ENCODE results near the gene BAHCC1. TPM values are rescaled to one million over a fixed set of nuclear protein-coding genes. Genes with fewer than 3 reads are reported as not detected.
"Not testable (repeated sequence)": the region's sequence is repeated elsewhere in the genome, so short reads cannot be mapped to it uniquely, and the experiment has no call there.

The BAHCC1 gene
- total RNA-seq, 2 experiments from 2014 or later = 0.05 TPM; not detected in 1

DNA sequence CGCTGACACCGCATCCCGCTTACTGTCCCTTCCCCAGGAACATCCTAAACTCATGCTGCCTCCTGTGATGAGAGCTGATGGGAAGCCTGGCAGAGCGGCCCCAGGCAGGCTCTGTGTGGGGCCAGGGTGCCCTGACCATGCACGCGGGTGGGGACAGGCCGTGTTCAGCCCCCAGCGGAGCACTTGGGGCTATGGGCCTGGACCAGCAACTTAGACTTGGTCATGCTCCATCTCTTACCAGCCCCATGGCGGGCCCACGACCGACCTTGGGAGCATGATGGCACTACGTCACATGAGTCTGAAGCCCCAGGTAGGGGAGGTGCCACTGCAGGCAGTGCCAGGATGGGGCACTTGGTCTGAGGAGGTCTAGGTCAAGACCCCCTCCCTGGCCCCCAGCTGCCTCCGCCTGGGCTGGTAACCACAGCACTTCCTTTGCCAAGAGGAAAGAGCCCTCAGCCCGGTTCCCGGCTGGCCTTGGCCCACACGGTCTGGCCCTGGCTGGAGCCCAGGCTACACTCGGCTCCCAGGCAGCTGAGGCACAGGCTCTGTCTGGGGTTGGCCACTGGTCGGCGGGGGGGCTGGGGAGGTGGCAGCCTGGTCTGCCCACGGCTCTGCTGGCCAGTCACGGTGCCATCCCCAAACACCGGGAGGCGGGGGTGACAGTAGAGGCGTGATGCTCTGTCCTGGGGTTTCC, 25.7 kb downstream of the BAHCC1 start:
- no peaks in the 10 kb centered on the region for H3K9me3 Mint-ChIP-seq (ENCODE audit: low read depth)
- POLR2A ChIA-PET = no interaction called here
- no peaks in the 10 kb centered on the region for H3K4me1 Mint-ChIP-seq
- H3K27me3 Mint-ChIP-seq = no peaks in the 10 kb centered on the region
- CTCF ChIA-PET = no interaction called here
- no peak overlapping the region for H3K4me3 Mint-ChIP-seq
- H3K27ac Mint-ChIP-seq = no peak overlapping the region
- ATAC-seq (no peak), DNase-seq (no peak)
- no peaks in the 10 kb centered on the region for H3K36me3 Mint-ChIP-seq (ENCODE audit: low read depth)
- intact Hi-C loops (cut with DNase I, micrococcal nuclease) = no loop called here

DNA sequence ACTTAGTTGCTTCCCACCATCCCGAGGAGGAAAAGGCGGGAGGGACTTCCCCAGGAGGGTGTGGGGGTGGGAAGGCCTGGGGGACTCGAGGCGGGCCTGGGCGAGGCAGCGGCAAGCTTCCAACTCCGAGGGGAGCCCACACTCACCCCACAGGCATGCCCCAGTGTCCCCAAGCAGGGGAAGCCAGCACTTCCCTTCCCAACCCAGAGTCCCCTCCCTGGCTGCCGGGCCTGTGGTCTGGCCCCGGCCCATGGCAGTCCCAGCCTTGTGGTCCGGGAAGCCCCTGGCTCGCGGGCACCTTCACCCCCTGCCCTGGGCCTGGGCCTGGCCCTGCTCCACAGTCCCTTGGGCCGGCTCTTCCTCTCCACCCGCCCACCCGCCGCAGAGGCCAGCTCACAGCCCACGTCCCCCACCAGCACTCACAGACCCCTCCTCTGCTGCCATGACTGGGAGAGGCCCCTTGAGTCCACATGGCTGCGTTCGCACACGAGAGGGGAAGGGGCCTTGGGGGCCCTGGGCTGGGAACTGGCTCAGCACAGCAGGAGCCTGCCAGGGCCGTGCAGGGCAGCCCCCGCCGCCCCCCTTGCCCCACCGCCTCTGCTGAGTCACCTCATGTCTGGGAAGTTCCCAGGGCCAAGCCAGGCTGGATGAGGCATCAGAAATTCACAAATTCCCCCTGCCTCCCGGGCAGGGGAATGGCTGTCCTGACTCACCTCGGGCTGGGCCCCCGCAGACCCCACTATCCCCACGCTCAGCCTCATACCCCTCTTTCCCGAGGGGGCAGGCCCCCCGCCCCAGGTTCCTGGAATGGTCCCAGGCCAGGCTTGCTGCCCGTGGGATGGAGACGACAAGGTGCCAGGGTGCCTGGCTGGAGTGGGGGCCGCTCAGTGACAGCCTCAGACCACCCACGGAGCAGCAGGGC, 27.8 kb downstream of the BAHCC1 start:
- intact Hi-C loops (cut with DNase I, micrococcal nuclease) = no loop called here
- no peak for ATAC-seq
- H3K4me1 Mint-ChIP-seq = peaks cover 6% of the 10 kb centered on the region
- H3K27ac Mint-ChIP-seq = no peak overlapping the region
- no peaks in the 10 kb centered on the region for H3K9me3 Mint-ChIP-seq (ENCODE audit: low read depth)
- no peak overlapping the region for H3K4me3 Mint-ChIP-seq
- H3K36me3 Mint-ChIP-seq (ENCODE audit: low read depth) = no peaks in the 10 kb centered on the region
- no peak for DNase-seq
- peaks cover 4% of the 10 kb centered on the region for H3K27me3 Mint-ChIP-seq
- POLR2A ChIA-PET = no interaction called here
- CTCF ChIA-PET = interaction anchor here (1.0 kb wide), 1 partner anchor 20 kb away, joined by 3 read pairs; no protein-coding TSS in a partner anchor

DNA sequence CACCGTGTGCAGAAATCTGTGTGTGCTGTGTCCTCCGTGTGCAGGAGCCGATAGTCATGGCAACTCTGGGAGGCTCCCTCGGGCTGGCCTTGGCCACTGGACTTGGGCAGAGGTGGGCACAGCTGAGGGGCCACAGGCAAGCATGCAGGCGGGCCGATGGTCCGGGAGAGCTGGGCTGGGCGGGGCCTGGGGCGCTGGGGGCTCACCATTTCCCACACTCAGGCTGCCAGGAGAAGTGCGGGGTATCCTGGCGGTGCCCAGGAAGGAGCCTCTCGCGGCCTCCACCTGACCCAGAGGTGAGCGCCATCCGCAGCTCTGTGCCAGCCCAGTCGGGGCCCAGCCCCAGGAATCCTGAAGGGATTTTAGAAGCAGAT, 28.4 kb downstream of the BAHCC1 start:
- no peak for ATAC-seq
- H3K4me3 Mint-ChIP-seq = no peak overlapping the region
- H3K27ac Mint-ChIP-seq = no peak overlapping the region
- intact Hi-C loops (cut with DNase I, micrococcal nuclease) = no loop called here
- peaks cover 6% of the 10 kb centered on the region for H3K4me1 Mint-ChIP-seq
- no peak for DNase-seq
- peaks cover 8% of the 10 kb centered on the region for H3K27me3 Mint-ChIP-seq
- ChIA-PET POLR2A (no interaction called here), CTCF (no interaction called here)
- no peaks in the 10 kb centered on the region for H3K9me3 Mint-ChIP-seq (ENCODE audit: low read depth)
- no peaks in the 10 kb centered on the region for H3K36me3 Mint-ChIP-seq (ENCODE audit: low read depth)

DNA sequence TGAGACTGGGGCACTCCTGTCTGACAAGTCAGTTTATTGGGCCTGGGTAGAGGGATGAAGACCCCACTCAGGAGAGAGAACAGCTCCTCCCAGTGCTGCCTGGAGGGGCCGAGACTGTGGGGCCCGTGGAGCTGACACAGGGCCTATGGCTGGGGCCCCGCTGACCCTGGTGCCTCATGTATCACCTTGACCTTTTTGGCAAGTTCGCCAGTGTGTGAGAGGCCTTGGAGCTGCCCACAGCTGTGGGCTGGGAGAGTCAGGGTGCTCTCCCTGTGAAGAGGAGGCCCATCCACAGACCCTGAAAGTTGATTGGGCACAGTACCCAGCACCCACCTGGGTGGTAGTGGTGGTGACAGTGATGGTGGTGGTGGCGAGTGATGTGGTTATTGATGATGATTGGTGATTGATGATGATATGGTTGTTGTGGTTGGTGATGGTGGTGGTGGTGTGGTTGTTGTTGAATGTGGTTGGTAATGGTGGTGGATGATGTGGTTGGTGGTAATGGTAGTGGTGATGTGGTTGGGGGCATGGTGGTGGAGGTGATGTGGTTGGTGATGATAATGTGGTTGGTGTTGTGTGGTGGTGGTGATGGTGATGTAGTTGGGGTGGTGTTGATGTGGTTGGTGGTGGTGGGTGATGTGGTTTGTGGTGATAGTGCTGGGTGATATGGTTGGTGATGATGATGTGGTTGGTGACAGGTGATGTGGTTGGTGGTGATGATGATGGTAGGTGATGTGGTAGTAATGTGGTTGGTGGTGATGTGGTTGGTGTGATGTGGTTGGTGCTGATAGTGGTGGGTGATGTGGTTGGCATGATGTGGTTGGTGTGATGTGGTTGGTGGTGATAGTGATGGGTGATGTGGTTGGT, 29.1 kb downstream of the BAHCC1 start:
- peaks cover 10% of the 10 kb centered on the region for H3K27me3 Mint-ChIP-seq
- no peak for ATAC-seq
- intact Hi-C loops (cut with DNase I, micrococcal nuclease) = loop anchor here in 1 of 2 experiments (5.0 kb wide), 1 partner anchor 58 kb away; no protein-coding TSS in a partner anchor
- ChIA-PET CTCF (no interaction called here), POLR2A (interaction anchor here (0.6 kb wide), 1 partner anchor 202 kb away, joined by 3 read pairs; no protein-coding TSS in a partner anchor)
- H3K27ac Mint-ChIP-seq = no peak overlapping the region
- H3K4me3 Mint-ChIP-seq = no peak overlapping the region
- DNase-seq = no peak
- no peaks in the 10 kb centered on the region for H3K9me3 Mint-ChIP-seq (ENCODE audit: low read depth)
- no peaks in the 10 kb centered on the region for H3K36me3 Mint-ChIP-seq (ENCODE audit: low read depth)
- H3K4me1 Mint-ChIP-seq = peaks cover 6% of the 10 kb centered on the region

DNA sequence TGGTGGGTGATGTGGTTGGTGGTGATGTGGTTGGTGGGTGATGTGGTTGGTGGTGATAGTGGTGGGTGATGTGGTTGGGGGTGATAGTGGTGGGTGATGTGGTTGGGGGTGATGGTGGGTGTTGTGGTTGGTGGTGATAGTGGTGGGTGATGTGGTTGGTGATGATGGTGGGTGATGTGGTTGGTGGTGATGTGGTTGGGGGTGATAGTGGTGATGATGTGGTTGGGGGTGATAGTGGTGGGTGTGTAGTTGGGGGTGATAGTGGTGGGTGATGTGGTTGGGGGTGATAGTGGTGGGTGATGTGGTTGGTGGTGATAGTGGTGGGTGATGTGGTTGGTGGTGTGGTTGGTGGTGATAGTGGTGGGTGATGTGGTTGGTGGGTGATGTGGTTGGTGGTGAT, 29.8 kb downstream of the BAHCC1 start:
- intact Hi-C loops (cut with DNase I, micrococcal nuclease) = loop anchor here in 1 of 2 experiments (5.0 kb wide), 1 partner anchor 57 kb away; no protein-coding TSS in a partner anchor
- H3K4me1 Mint-ChIP-seq; DNase-seq; H3K27ac Mint-ChIP-seq; H3K9me3 Mint-ChIP-seq (ENCODE audit: low read depth); CTCF ChIA-PET; ATAC-seq; POLR2A ChIA-PET; H3K4me3 Mint-ChIP-seq; H3K36me3 Mint-ChIP-seq (ENCODE audit: low read depth): not testable (repeated sequence)
- peaks cover 10% of the 10 kb centered on the region for H3K27me3 Mint-ChIP-seq

DNA sequence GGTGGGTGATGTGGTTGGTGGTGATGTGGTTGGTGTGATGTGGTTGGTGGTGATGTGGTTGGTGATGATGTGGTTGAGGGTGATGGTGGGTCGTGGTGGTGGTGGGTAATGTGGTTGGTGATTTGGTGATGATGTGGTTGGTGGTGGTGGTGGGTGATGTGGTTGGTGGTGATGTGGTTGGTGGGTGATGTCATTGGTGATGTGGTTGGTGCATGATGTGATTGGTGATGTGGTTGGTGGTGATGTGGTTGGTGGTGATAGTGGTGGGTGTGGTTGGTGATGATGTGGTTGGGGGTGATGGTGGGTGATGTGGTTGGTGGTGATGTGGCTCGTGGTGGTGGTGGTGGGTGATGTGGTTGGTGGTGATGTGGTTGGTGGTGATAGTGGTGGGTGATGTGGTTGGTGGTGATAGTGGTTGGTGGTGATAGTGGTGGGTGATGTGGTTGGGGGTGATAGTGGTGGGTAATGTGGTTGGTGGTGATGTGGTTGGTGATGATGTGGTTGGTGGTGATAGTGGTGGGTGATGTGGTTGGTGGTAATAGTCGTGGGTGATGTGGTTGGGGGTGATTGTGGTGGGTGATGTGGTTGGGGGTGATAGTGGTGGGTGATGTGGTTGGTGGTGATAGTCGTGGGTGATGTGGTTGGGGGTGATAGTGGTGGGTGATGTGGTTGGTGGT, 30.6 kb downstream of the BAHCC1 start:
- H3K36me3 Mint-ChIP-seq (ENCODE audit: low read depth); H3K4me3 Mint-ChIP-seq; ATAC-seq; DNase-seq; H3K27ac Mint-ChIP-seq; H3K4me1 Mint-ChIP-seq; CTCF ChIA-PET; H3K9me3 Mint-ChIP-seq (ENCODE audit: low read depth); POLR2A ChIA-PET: not testable (repeated sequence)
- intact Hi-C loops (cut with DNase I, micrococcal nuclease) = loop anchor here in 1 of 2 experiments (2.0 to 5.0 kb wide), 2 partner anchors 31 to 56 kb away; partner anchors contain the start of gene BAHCC1
- peaks cover 14% of the 10 kb centered on the region for H3K27me3 Mint-ChIP-seq

DNA sequence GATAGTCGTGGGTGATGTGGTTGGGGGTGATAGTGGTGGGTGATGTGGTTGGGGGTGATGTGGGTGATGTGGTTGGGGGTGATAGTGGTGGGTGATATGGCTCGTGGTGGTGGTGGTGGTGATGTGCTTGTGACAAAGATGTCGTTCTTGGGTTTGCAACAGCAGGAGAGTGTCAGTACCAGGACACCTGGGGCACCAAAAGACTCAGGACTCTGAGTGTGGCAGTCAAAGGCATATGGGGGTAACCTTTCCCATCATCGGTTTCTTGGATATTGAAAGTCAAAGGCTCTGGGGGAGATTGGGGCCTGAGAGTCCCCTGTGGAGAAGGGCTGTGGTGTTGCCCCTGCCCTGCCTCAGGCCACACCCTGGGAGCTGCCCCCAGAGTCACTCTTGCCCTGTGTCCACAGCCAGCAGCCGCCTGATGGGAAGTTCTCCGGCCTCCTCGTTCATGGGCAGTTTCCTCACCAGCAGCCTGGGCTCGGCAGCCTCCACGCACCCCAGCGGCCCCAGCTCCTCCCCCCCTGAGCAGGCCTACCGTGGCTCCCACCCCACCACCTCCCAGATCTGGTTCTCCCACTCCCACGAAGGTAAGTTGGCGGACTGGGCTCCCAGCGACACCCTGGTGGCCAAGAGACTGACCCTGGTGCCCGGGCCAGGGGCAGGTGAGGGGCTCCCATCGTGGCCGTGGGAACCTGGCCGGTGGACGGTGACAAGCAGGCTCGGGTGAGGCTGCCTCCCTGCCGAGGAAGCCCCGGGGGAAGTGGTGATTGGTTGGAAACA, 31.3 kb downstream of the BAHCC1 start:
- DNase-seq = no peak
- peaks cover 14% of the 10 kb centered on the region for H3K27me3 Mint-ChIP-seq
- H3K4me3 Mint-ChIP-seq = no peak overlapping the region
- POLR2A ChIA-PET = no interaction called here
- H3K4me1 Mint-ChIP-seq = peaks cover 6% of the 10 kb centered on the region
- H3K9me3 Mint-ChIP-seq (ENCODE audit: low read depth) = no peaks in the 10 kb centered on the region
- CTCF ChIA-PET = no interaction called here
- no peak for ATAC-seq
- H3K36me3 Mint-ChIP-seq (ENCODE audit: low read depth) = no peaks in the 10 kb centered on the region
- intact Hi-C loops (cut with DNase I, micrococcal nuclease) = loop anchor here in 1 of 2 experiments (2.0 to 5.0 kb wide), 2 partner anchors 32 to 56 kb away; partner anchors contain the start of gene BAHCC1
- no peak overlapping the region for H3K27ac Mint-ChIP-seq

DNA sequence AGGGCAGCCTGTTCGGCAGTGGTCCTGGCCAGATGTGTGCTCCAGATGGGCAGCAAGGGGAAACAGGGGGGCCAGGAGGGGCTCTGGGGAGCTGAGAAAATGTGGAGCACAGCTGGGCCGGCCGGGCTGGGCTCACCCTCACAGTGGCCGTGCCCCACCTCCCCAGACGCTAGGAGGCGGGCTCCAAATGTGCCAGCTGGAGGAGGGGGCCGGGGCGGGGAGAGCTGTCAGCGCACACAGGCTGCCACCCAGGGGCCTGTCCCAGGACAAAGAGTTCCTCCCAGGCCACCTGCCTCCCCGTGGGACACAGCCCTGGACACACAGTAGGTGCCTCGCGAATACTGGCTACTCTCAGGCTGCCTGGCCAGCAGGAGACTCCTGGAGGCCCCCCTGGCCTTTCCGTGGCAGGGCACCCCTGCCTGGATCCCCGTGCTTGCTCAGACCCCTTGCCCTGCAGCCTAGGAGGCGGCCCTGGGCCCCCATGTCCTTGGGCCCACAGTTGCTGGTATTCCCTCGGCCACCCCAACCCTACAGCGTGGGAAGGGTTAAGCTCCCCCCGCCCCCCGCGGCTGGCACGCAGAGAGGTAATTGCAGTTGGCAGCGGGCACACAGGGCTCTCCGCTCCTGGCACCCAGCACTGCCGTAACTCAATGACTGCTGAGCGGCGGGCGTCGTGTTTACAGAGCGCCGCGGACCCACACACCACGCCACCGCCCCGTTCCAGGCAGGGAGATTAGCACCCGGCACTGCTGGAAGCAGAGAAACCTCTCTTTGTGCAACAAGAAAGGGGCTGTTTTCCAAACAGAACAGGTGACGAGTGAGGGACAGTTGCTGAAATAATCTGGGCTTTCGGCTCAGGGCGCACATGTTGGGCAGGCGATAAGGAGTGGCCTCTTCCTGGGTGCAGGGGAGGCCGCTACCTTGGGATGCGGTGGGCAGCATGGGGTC, 32.2 kb downstream of the BAHCC1 start:
- peaks cover 6% of the 10 kb centered on the region for H3K4me1 Mint-ChIP-seq
- intact Hi-C loops (cut with DNase I, micrococcal nuclease) = loop anchor here in 1 of 2 experiments (2.0 to 5.0 kb wide), 2 partner anchors 33 to 55 kb away; partner anchors contain the start of gene BAHCC1
- H3K9me3 Mint-ChIP-seq (ENCODE audit: low read depth) = no peaks in the 10 kb centered on the region
- H3K36me3 Mint-ChIP-seq (ENCODE audit: low read depth) = no peaks in the 10 kb centered on the region
- POLR2A ChIA-PET = no interaction called here
- DNase-seq = no peak
- no peak for ATAC-seq
- peaks cover 16% of the 10 kb centered on the region for H3K27me3 Mint-ChIP-seq
- CTCF ChIA-PET = no interaction called here
- H3K4me3 Mint-ChIP-seq = no peak overlapping the region
- no peak overlapping the region for H3K27ac Mint-ChIP-seq

DNA sequence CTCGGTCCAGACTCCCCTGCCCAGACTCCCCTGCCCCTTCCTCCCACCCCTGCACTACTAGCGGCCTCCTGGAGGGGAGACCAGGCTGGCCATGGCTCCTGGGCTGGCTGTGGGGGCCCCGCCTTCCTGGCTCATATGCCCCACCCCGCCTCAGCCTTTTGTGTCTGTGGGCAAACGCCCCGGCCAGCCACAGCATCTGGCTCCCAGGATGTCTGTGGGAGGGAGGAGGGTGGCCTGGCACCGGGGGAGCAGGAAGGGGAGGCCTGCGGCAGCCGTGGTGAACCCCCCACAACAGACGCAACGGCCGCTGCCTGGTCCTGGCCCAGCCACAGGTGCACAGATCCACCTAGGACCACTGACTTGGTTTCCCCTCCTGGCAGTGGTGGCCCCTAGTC, 32.9 kb downstream of the BAHCC1 start:
- intact Hi-C loops (cut with DNase I, micrococcal nuclease) = loop anchor here in 1 of 2 experiments (5.0 kb wide), 1 partner anchor 54 kb away; no protein-coding TSS in a partner anchor
- ATAC-seq = no peak
- POLR2A ChIA-PET = no interaction called here
- DNase-seq = no peak
- H3K4me3 Mint-ChIP-seq = no peak overlapping the region
- no peaks in the 10 kb centered on the region for H3K36me3 Mint-ChIP-seq (ENCODE audit: low read depth)
- H3K9me3 Mint-ChIP-seq (ENCODE audit: low read depth) = no peaks in the 10 kb centered on the region
- CTCF ChIA-PET = no interaction called here
- H3K4me1 Mint-ChIP-seq = peaks cover 6% of the 10 kb centered on the region
- H3K27ac Mint-ChIP-seq = no peak overlapping the region
- peaks cover 16% of the 10 kb centered on the region for H3K27me3 Mint-ChIP-seq

Data from activated CD4-positive, alpha-beta T cell treated with anti-CD3 and anti-CD28 coated beads for 36 hours (primary cell).